GM18861 (cell line): ENCODE measurements around the gene KCNG2.

Source experiments
- ATAC-seq: cut with Tn5 transposase; IDR thresholded peaks from one replicate; pipeline ENCODE4 v1.9.1; 2021; ENCODE audit not compliant: unreplicated experiment

KCNG2 gene

DNA sequence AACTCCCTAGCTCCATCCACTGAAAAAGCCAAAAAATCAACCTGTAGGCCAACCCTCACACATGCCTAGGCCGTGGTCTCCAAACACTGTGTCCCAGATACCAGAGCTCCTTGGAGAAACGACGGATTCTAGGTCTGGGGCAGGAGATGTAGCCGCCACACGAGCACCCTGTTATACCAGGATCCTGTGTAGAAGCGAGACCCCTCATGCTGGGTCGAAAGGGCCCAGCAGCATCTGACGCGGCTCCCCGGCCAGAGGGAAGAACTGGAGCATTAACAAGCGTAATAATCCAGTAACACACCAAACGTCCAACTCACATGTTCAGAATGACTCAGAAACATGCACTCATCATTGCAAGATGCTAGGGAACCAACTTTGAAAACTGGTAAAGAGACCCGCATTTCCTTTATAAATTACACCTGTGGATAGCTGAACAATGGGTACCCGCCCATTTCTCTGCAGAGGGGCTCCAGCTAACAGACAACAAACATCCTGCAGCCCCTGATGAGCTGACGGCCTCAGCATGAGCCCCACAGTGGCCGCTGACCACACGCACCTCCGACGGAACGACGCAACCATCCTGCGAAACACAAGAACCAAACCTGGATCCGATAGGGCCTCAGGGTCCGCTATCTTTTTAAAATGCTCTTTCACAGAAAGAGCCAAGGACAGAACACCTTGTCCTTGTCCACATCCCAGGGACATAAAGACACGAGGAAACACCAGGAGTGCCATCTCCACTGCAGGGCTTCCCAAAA, 139.5 kb downstream of the KCNG2 start:
- no peak for ATAC-seq

GRCh38 chr18:79938196-79938595, 140.5 kb downstream of the KCNG2 start:
- ATAC-seq: no peak

GRCh38 chr18:79939096-79939495, 141.4 kb downstream of the KCNG2 start:
- no peak for ATAC-seq

DNA sequence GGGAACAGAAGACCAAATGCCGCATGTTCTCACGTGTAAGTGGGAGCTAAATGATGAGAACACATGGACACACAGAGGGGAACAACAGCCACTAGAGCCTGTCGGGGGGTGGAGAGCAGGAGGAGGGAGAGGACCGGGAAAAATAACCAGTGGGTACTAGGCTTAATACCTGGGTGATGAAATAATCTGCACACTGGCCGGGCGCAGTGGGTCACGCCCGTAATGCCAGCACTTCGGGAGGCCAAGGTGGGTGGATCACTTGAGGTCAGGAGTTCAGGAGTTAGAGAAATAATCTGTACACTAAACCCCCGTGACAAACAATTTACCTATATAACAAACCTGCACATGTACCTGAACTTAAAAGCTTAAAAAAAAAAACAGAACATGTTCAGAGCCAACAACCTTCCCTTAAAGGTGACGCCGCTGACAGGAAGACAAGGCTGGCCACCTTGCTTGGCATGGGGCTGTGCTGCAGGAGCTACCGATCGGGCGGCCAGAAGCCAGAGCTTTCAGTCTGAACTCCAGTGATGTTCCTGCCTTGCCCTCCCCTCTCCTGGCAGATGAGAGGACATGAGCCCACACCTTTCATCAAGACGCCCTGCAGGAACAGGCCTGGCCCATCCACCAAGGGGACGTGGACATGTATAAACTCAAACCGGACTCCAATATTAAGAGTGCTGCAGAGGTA, 142.5 kb downstream of the KCNG2 start:
- no peak for ATAC-seq

- ATAC-seq: no peak
Measured at GRCh38 chr18:79940814-79941472, 143.2 kb downstream of the KCNG2 start.

DNA sequence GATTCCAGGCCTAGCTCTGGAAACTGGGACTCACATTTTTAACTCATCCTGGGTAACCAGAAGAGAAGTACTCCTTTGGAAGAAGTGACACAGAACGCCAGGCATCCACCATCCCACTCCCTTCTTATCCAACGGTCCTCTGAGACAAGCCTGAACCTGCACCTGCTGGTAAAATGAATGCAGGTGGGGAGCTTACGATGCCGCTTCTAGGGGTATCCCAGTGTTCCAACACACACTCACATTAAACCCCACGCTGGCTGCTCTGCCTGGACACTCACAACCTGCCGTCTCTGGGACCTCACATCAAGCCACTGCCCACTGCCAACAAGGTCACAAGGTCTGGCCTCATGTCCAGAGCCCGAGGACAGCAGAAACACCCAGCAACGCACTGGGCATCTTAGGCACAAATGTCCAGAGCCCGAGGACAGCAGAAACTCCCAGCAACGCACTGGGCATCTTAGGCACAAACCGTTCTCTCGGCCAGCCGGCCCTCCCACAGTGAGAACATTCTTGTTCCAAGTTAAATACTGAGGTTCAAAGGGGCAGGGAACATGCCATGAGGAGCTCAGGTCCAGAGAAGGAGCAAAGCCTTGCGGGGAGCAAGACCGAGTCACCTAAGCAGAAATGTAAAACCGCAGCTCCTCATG, 143.9 kb downstream of the KCNG2 start:
- no peak for ATAC-seq

DNA sequence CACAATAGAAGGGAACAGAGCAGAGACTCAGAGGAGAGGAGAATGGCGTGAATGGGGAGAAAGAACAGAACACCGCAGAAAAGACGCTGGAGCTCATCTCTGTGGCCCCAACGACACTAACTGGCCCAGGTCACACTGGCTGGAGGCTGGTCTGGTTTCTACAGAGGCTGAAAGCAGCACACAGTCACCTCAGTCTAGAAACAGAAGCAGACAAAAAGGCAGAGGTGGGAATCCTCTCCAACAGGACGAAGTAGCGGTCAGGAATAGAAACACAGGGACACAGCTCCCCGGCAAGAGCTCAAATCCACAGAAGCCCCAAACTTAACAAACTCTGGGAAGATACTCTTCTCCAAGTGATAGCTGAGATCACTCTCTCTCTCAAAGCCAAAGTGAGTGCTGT, 144.5 kb downstream of the KCNG2 start:
- no peak for ATAC-seq

DNA sequence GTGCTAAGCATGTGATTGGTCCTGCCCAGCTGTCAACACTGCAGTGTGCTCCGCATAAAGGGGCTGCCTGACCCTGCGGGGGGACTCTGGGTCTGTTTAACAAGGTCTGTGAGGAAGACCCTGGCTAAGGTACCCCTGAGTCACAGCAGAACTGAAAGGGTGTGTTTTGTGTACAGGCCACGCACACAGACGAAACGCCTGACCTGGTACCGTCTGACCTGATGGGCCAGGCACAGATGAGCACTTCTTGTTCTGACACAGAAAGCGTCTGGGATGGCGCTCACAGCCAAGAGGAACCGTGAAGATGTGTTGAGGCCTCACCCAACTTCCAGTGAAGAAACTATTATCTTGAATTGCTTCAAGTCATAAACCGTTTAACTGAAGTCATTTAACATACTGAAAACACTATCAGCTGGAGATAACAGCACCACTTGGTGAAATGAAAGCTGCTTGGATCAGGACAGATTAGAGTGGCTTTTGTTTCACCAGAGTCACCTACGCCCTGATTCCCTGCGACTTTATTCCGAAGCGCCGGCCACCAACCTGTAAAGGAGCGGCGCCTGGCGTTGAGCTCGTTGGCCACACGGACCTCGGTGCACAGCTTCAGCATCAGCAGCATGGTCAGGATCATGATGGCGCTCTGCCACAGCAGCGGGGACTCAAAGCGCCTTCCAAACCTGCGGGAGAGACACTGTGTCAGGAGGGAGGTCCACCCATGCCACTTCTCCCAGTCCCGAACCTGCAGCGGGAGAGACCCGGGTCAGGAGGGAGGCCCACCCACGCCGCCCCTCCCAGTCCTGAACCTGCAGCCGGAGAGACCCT, 145.3 kb downstream of the KCNG2 start:
- ATAC-seq: no peak

DNA sequence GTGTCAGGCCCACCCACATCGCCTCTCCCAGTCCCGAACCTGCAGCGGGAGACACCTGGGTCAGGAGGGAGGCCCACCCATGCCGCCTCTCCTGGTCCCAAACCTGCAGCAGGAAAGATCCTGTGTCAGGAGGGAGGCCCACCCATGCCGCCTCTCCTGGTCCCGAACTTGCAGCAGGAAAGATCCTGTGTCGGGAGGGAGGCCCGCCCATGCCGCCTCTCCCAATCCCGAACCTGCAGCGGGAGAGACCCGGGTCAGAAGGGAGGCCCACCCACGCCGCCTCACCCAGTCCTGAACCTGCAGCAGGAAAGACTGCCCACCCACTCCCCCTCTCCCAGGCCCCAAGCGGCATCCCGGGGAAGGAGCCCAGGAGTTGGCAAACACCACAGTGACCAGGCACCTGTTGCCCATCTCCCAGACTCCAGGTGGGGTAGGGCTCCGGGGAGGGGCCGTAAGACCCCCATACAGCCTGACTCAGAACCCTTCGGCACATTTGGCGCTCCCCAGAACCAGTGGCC, 145.9 kb downstream of the KCNG2 start:
- no peak for ATAC-seq

GRCh38 chr18:79944126-79944731, 146.5 kb downstream of the KCNG2 start:
- no peak for ATAC-seq

DNA sequence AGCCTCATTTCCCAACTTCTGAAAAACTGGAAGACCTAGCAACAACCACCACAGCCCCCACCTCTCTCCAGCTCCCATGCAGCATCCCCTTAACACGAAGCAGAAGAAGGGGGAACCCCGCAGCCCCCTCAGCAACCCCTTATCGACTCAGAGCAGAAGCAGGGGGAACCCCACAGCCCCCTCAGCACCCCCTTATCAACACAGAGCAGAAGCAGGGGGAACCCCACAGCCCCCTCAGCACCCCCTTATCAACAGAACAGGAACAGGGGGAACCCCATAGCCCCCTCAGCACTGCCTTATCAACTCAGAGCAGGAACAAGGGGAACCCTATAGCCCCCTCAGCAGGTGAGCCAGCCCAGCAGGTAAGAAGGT, 147.0 kb downstream of the KCNG2 start:
- ATAC-seq: no peak

GRCh38 chr18:79945118-79946042, 147.6 kb downstream of the KCNG2 start:
- ATAC-seq: no peak

DNA sequence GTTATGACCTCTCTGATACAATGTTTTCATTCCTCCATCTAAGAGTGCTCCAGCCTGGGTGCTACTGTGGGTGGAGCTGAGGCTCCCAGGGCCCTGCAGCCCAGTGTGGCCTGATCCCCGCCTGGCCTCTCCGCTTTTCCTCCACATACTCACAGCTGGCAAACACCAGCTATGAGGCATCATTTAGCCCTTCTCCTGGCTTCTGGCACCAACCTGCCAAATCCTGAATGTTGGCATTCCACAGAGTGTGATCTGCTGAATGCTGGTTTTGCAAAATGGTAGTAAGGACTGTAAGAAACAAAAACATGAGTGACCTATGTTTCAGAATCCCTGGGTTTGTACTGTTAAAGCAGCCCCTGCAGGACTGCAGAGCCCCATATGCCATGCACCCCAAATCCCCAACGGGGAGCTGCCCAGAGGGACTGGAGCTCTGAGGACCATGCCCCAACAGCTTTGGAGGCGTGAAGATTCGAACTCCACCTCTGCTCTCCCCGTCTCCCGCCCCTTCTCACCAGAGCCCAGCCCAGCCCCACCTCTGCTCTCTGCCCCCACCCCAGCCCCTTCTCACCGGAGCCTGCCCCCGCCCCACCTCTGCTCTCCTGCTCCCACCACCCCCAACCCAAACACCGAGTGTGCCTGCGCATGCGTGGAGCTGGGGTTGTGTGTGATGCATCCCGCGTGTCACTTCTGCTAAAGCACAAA, 149.5 kb downstream of the KCNG2 start:
- ATAC-seq: no peak

DNA sequence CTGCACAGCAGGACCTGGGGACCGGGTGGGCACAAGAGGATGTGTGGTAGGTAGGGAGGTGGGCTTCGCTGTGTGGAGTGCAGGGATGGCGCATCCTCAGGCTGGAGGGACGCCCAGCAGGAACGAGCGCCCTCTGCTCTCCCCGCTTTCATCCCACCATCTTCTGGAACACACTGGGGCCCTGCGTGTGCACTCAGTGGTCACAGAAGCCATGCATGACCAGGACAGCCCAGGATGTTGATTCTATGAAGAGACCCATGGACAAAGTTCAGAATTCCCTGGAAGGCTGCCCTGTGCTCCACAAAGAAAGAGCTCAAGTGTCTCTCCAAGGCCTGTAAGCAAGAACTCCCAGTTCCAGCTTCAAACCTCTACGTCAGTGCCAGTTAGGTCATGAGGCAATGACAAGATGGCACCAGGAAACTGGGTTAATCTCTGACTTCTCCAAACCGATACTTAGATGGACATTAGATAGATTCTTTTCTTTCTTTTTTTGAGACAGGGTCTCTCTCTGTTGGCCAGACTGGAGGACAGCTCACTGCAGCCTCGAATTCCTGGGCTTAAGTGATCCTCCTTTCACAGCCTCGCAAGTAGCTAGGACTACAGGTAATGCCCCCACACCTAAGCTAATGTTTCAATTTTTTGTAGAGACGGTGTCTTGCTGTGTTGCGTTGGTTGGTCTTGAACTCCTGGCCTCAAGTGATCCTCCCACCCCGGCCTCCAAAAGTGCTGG, 150.3 kb downstream of the KCNG2 start:
- ATAC-seq: no peak

DNA sequence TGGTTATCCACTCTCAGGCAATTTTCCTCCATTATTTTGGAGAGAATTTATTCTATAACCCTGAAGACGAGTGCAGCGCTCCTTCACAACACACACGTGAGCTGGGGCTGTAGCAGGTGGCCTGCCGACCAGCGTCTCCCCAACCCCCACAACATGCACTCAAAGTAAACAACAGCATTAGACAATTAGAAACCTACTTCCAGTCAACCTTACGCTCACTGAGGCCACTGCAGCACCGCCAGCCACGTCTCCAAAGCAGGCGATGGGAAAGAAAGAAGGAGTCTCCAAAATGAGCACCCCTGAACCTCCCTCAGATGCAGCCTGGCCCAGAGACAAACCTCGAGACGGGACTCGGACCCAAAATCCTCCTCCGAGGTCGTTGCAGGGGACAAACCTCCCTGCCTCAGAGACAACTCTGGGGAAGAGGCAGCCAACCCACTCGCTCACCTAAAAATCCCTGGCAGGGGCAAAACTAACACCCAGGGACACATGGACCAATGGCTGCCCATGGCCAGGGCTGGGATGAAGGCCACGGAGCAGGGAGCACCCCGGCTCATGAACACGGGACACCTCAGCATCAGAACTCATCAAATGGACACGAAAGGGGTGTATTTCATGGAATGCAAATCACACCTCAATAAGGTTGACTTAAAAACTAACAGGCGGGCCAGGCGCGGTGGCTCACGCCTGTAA, 151.1 kb downstream of the KCNG2 start:
- ATAC-seq: no peak
